HCT116 (cell line): ENCODE data around the gene BRINP3. TPM values are rescaled to one million over a fixed set of nuclear protein-coding genes. Genes with fewer than 3 reads are reported as not detected.

ENCODE experiments used
- ATAC-seq: fragments of 200-7000 bp; cut with Tn5 transposase; 2 replicates; pipeline ENCODE4 v1.9.1; 2020; ENCODE audit warnings: mild to moderate bottlenecking, moderate library complexity
- BruUV-seq: library from RNA; stranded (reverse); fragments of 400-500 nt; replicated peaks from 2 replicates; lab custom pipeline; 2021; lab: Mats Ljungman, UMichigan
- CTCF ChIA-PET: fragments of 300-600 bp; sonication (Branson Sonifier 250); formaldehyde crosslinking; loops from one replicate; lab custom pipeline; 2021; ENCODE audit warnings: antibody characterized with exemption; lab: Charles Lee
- POLR2A ChIA-PET: fragments of 300-600, 350-600 bp; sonication (Branson Sonifier 250); formaldehyde crosslinking; loops from one replicate; lab custom pipeline; 2021; ENCODE audit warnings: antibody characterized with exemption; lab: Charles Lee
- RAD21 ChIA-PET, 2 experiments: fragments of 300-600 bp; sonication (Branson Sonifier 250); formaldehyde crosslinking; loops; one replicate each; lab custom pipeline; 2023; ENCODE audit warnings: low total read pairs in 2 of 2; ENCODE audit not compliant: uncharacterized antibody in 2 of 2, unreplicated experiment in 2 of 2, low non-redundant PET in 1 of 2; lab: Charles Lee
- DNase-seq: peaks from one replicate; pipeline ENCODE4 v3.0.0-alpha.2; 2010; ENCODE audit warnings: low read depth, low spot score
- H2AFZ ChIP-seq: fragments of 200-600 bp; shearing (Covaris generic), sonication (generic); 2 replicates; pipeline ENCODE4 v1.6.1; 2017; ENCODE audit warnings: low read depth, mixed run types, mixed read lengths, antibody characterized with exemption, low read length; ENCODE audit not compliant: poor library complexity, severe bottlenecking
- H3K27ac ChIP-seq: 2 replicates; pipeline ENCODE4 v1.5.1; 2012; ENCODE audit warnings: low read depth, low read length
- H3K27me3 ChIP-seq: fragments of 200-600 bp; sonication (generic); 2 replicates; pipeline ENCODE4 v1.6.1; 2016; ENCODE audit warnings: mixed run types, low read length, mixed read lengths; ENCODE audit not compliant: insufficient read depth
- H3K36me3 ChIP-seq, 2 experiments: fragments of 200-500 bp in 1 of 2; fragments of 200-600 bp in 1 of 2; sonication (Bioruptor generic) in 1 of 2; sonication (generic) in 1 of 2; 2 replicates each; pipeline versions ENCODE4 v1.5.1 to v1.6.1; 2014 to 2016; ENCODE audit warnings: low read length in 2 of 2, inconsistent platforms in 1 of 2, mixed read lengths in 1 of 2, mixed run types in 1 of 2; ENCODE audit not compliant: insufficient read depth in 2 of 2, control insufficient read depth in 1 of 2
- H3K4me1 ChIP-seq, 2 experiments: fragments of 200-600 bp in 1 of 2; sonication (generic) in 1 of 2; 2 replicates each; pipeline versions ENCODE4 v1.5.1 to v1.6.1; 2012 to 2017; ENCODE audit warnings: low read length in 2 of 2, inconsistent platforms in 1 of 2, mild to moderate bottlenecking in 1 of 2, mixed read lengths in 1 of 2, mixed run types in 1 of 2, moderate library complexity in 1 of 2; ENCODE audit not compliant: insufficient read depth in 2 of 2, control insufficient read depth in 1 of 2
- H3K4me2 ChIP-seq: fragments of 200-600 bp; sonication (generic); 2 replicates; pipeline ENCODE4 v1.6.1; 2017; ENCODE audit warnings: mixed run types, low read length, mixed read lengths
- H3K4me3 ChIP-seq, 2 experiments: fragments of 200-600 bp in 1 of 2; sonication (generic) in 1 of 2; replicated peaks in 1 of 2; 2 replicates each; pipeline ENCODE4 v1.5.1; 2011 to 2016; ENCODE audit warnings: low read length in 2 of 2, control low read depth in 1 of 2, low read depth in 1 of 2, mild to moderate bottlenecking in 1 of 2, mixed read lengths in 1 of 2, mixed run types in 1 of 2
- H3K79me2 ChIP-seq: fragments of 200-600 bp; sonication (generic); 2 replicates; pipeline ENCODE4 v1.6.1; 2017; ENCODE audit warnings: mild to moderate bottlenecking, mixed run types, low read length, moderate library complexity, mixed read lengths; ENCODE audit not compliant: insufficient read depth
- H3K9ac ChIP-seq: fragments of 200-600 bp; sonication (generic); 2 replicates; pipeline ENCODE4 v1.6.1; 2016; ENCODE audit warnings: low read length, mixed read lengths
- H3K9me2 ChIP-seq: fragments of 200-600 bp; sonication (generic), shearing (Covaris generic); 2 replicates; pipeline ENCODE4 v1.6.1; 2017; ENCODE audit warnings: mixed run types, mild to moderate bottlenecking, moderate library complexity; ENCODE audit not compliant: insufficient read depth
- H3K9me3 ChIP-seq, 2 experiments: fragments of 200-500 bp in 1 of 2; fragments of 200-600 bp in 1 of 2; sonication (Bioruptor generic) in 1 of 2; sonication (generic) in 1 of 2; 2 replicates each; pipeline ENCODE4 v1.6.1; 2014 to 2017; ENCODE audit warnings: low read length in 2 of 2, mixed read lengths in 2 of 2, inconsistent platforms in 1 of 2, low read depth in 1 of 2, mild to moderate bottlenecking in 1 of 2, mixed run types in 1 of 2, moderate library complexity in 1 of 2; ENCODE audit not compliant: control insufficient read depth in 1 of 2, insufficient read depth in 1 of 2
- H4K20me1 ChIP-seq: fragments of 200-600 bp; sonication (generic), shearing (Covaris generic); 2 replicates; pipeline ENCODE4 v1.6.1; 2017; ENCODE audit warnings: mixed run types, mild to moderate bottlenecking, moderate library complexity; ENCODE audit not compliant: insufficient read depth
- CBX3 ChIP-seq: IDR thresholded peaks from 2 replicates; pipeline ENCODE4 v1.6.1; 2012; ENCODE audit warnings: low read depth
- CEBPB ChIP-seq: IDR thresholded peaks from 2 replicates; pipeline ENCODE4 v1.6.1; 2012; ENCODE audit warnings: low read depth
- ELF1 ChIP-seq: IDR thresholded peaks from 2 replicates; pipeline ENCODE4 v1.6.1; 2012; ENCODE audit warnings: low read depth, borderline replicate concordance
- SIN3A ChIP-seq: IDR thresholded peaks from 2 replicates; pipeline ENCODE4 v1.6.1; 2012; ENCODE audit warnings: low read depth
- SP1 ChIP-seq: IDR thresholded peaks from 2 replicates; pipeline ENCODE4 v1.6.1; 2012; ENCODE audit warnings: low read depth
- SRF ChIP-seq: IDR thresholded peaks from 2 replicates; pipeline ENCODE4 v1.6.1; 2012; ENCODE audit warnings: low read depth
- ZFX ChIP-seq: fragments of 450-650 bp; IDR thresholded peaks from 2 replicates; pipeline ENCODE4 v1.6.1; 2017
- ZNF274 ChIP-seq: fragments of 200-500 bp; sonication (Bioruptor generic); IDR thresholded peaks from 2 replicates; pipeline ENCODE4 v1.6.1; 2014; ENCODE audit warnings: mild to moderate bottlenecking, low read depth, low read length, inconsistent platforms
- intact Hi-C: fragments of 100-400 bp; cut with micrococcal nuclease; formaldehyde crosslinking; loops from 2 replicates; pipeline ENCODE4 v1.10.0; 2022
- total RNA-seq: library from RNA; stranded (reverse); gene quantifications from one replicate; pipeline ENCODE4 v1.2.1, GENCODE V29; 2021; ENCODE audit not compliant: unreplicated experiment
- TF ChIP-seq, protein P1 (sequence below): IDR thresholded peaks from 2 replicates; pipeline ENCODE4 v1.6.1; 2012; ENCODE audit warnings: low read depth
- TF ChIP-seq, protein P2 (sequence below), 3 experiments: fragments of 200-600 bp in 1 of 3; sonication (generic) in 1 of 3; IDR thresholded peaks in 2 of 3; conservative IDR thresholded peaks in 1 of 3; 2 replicates each; pipeline ENCODE4 v1.5.1; 2012 to 2017; ENCODE audit warnings: low read depth in 2 of 3, low read length in 2 of 3, antibody characterized with exemption in 1 of 3, borderline replicate concordance in 1 of 3, control low read depth in 1 of 3, mild to moderate bottlenecking in 1 of 3, mixed read lengths in 1 of 3, mixed run types in 1 of 3, moderate library complexity in 1 of 3; ENCODE audit not compliant: insufficient read depth in 1 of 3

Gene BRINP3
- total RNA-seq, 1 experiment from 2014 or later: not detected

DNA sequence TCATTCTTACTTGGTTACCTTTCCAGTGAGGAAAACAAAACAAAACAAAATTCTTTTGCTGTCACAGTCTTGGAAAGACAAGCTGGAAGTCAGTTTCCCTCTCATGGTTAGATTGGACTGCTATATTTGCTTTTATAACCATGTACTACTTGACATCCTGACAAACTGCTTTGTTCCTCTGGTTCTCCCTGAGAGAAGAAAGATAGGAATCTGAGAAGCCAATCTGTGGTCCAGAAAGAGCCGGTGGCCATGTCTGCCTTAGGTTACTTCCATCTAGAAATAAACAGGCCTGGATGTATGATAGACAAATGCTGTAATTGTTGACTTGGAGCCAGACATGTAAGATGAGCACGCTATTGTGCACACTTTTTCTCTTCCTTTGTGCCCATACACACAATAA lies 330.0 kb downstream of the BRINP3 start:
- intact Hi-C loops: no loop called here
- Histone ChIP-seq H4K20me1 (no peaks in the 10 kb centered on the region), H3K36me3 (no peaks in the 10 kb centered on the region), H2AFZ (no peak overlapping the region), H3K4me2 (no peak overlapping the region), H3K9me3 (no peaks in the 10 kb centered on the region), H3K9me2 (no peaks in the 10 kb centered on the region), H3K4me1 (no peaks in the 10 kb centered on the region), H3K9ac (no peak overlapping the region), H3K4me3 (no peak overlapping the region), H3K79me2 (no peaks in the 10 kb centered on the region), H3K27ac (no peak overlapping the region), H3K27me3 (no peaks in the 10 kb centered on the region)
- ChIA-PET POLR2A (no interaction called here), CTCF (no interaction called here), RAD21 (no interaction called here)
- TF ChIP-seq CEBPB: no peak
- TF ChIP-seq CBX3: no peak
- TF ChIP-seq, protein P1, sequence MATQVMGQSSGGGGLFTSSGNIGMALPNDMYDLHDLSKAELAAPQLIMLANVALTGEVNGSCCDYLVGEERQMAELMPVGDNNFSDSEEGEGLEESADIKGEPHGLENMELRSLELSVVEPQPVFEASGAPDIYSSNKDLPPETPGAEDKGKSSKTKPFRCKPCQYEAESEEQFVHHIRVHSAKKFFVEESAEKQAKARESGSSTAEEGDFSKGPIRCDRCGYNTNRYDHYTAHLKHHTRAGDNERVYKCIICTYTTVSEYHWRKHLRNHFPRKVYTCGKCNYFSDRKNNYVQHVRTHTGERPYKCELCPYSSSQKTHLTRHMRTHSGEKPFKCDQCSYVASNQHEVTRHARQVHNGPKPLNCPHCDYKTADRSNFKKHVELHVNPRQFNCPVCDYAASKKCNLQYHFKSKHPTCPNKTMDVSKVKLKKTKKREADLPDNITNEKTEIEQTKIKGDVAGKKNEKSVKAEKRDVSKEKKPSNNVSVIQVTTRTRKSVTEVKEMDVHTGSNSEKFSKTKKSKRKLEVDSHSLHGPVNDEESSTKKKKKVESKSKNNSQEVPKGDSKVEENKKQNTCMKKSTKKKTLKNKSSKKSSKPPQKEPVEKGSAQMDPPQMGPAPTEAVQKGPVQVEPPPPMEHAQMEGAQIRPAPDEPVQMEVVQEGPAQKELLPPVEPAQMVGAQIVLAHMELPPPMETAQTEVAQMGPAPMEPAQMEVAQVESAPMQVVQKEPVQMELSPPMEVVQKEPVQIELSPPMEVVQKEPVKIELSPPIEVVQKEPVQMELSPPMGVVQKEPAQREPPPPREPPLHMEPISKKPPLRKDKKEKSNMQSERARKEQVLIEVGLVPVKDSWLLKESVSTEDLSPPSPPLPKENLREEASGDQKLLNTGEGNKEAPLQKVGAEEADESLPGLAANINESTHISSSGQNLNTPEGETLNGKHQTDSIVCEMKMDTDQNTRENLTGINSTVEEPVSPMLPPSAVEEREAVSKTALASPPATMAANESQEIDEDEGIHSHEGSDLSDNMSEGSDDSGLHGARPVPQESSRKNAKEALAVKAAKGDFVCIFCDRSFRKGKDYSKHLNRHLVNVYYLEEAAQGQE: no peak
- no peak for TF ChIP-seq ELF1
- TF ChIP-seq, protein P2, sequence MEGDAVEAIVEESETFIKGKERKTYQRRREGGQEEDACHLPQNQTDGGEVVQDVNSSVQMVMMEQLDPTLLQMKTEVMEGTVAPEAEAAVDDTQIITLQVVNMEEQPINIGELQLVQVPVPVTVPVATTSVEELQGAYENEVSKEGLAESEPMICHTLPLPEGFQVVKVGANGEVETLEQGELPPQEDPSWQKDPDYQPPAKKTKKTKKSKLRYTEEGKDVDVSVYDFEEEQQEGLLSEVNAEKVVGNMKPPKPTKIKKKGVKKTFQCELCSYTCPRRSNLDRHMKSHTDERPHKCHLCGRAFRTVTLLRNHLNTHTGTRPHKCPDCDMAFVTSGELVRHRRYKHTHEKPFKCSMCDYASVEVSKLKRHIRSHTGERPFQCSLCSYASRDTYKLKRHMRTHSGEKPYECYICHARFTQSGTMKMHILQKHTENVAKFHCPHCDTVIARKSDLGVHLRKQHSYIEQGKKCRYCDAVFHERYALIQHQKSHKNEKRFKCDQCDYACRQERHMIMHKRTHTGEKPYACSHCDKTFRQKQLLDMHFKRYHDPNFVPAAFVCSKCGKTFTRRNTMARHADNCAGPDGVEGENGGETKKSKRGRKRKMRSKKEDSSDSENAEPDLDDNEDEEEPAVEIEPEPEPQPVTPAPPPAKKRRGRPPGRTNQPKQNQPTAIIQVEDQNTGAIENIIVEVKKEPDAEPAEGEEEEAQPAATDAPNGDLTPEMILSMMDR (IDR thresholded peaks at IDR 0.05 in 2 of 3, conservative IDR thresholded peaks at IDR 0.05 in 1 of 3; ENCODE audit: borderline replicate concordance in 1 of 3, insufficient read depth in 1 of 3, low read depth in 2 of 3, low read length in 2 of 3): no peak
- TF ChIP-seq ZNF274: no peak
- TF ChIP-seq ZFX: no peak
- no peak for TF ChIP-seq SP1
- TF ChIP-seq SRF: no peak
- TF ChIP-seq SIN3A: no peak
- ATAC-seq (no peak), DNase-seq (no peak)
- no TSS peak for BruUV-seq
